Activated CD4-positive, CD25-positive, alpha-beta regulatory T cell treated with anti-CD3 and anti-CD28 coated beads, Interleukin-2, amount 50 U/mL, for 24 hours (primary cell): Measurements from ENCODE around the gene ADCYAP1R1.

ENCODE experiments used
- ATAC-seq, 2 donors: fragments of 150-1000 bp; cut with Tn5 transposase; one replicate each; pipeline ENCODE4 v1.10.0; 2021; ENCODE audit warnings: mild to moderate bottlenecking in 1 of 2, moderate library complexity in 1 of 2

Gene ADCYAP1R1

GRCh38 chr7:31092606-31093005, 40.5 kb downstream of the ADCYAP1R1 start:
- ATAC-seq = no peak

GRCh38 chr7:31093282-31093681, 41.2 kb downstream of the ADCYAP1R1 start:
- ATAC-seq = no peak

GRCh38 chr7:31094271-31094670, 42.2 kb downstream of the ADCYAP1R1 start:
- no peak for ATAC-seq

GRCh38 chr7:31095286-31096197, 43.4 kb downstream of the ADCYAP1R1 start:
- no peak for ATAC-seq

- no peak for ATAC-seq
Measured at GRCh38 chr7:31096198-31096876, 44.2 kb downstream of the ADCYAP1R1 start.

GRCh38 chr7:31096877-31097258, 44.8 kb downstream of the ADCYAP1R1 start:
- ATAC-seq = no peak

- ATAC-seq = no peak
Measured at GRCh38 chr7:31098642-31099360, 46.7 kb downstream of the ADCYAP1R1 start.

GRCh38 chr7:31099451-31100444, 47.6 kb downstream of the ADCYAP1R1 start:
- no peak for ATAC-seq

- no peak for ATAC-seq
Measured at GRCh38 chr7:31100445-31100844, 48.3 kb downstream of the ADCYAP1R1 start.

GRCh38 chr7:31100871-31101270, 48.8 kb downstream of the ADCYAP1R1 start:
- no peak for ATAC-seq

GRCh38 chr7:31101544-31101943, 49.4 kb downstream of the ADCYAP1R1 start:
- no peak for ATAC-seq

GRCh38 chr7:31102151-31102972, 50.3 kb downstream of the ADCYAP1R1 start:
- peak in 1 of 2 donors; percentile 19 for ATAC-seq

- no peak for ATAC-seq
Measured at GRCh38 chr7:31102973-31103850, 51.1 kb downstream of the ADCYAP1R1 start.

- no peak for ATAC-seq
Measured at GRCh38 chr7:31104361-31105255, 52.5 kb downstream of the ADCYAP1R1 start.

- ATAC-seq = no peak
Measured at GRCh38 chr7:31105256-31105950, 53.3 kb downstream of the ADCYAP1R1 start.

- ATAC-seq = no peak
Measured at GRCh38 chr7:31106303-31107105, 54.4 kb downstream of the ADCYAP1R1 start.
